Spleen (tissue), 11 donors: ENCODE measurements around the gene TEX28. TPM values are rescaled to one million over a fixed set of nuclear protein-coding genes. Genes with fewer than 3 reads are reported as not detected.

Experiments
- DNase-seq: peaks from one replicate; pipeline ENCODE4 v3.0.0-alpha.2; 2020
- H3K27ac ChIP-seq, 8 donors: fragments of 200-600 bp; sonication (generic) in 7 of 8; 1 replicate in 4 of 8; 2 replicates in 4 of 8; pipeline versions ENCODE4 v1.5.0 to v1.8.0; 2016 to 2021; ENCODE audit warnings: inconsistent platforms in 4 of 8, mild to moderate bottlenecking in 4 of 8, moderate library complexity in 1 of 8
- H3K27me3 ChIP-seq, 7 donors: fragments of 200-600 bp; sonication (generic) in 6 of 7; replicated peaks in 1 of 7; 1 replicate in 4 of 7; 2 replicates in 3 of 7; pipeline versions ENCODE4 v1.5.0 to v1.8.0; 2016 to 2021; ENCODE audit warnings: inconsistent platforms in 3 of 7, mild to moderate bottlenecking in 1 of 7
- H3K36me3 ChIP-seq, 6 donors: fragments of 200-600 bp; sonication (generic) in 5 of 6; 1 replicate in 4 of 6; 2 replicates in 2 of 6; pipeline versions ENCODE4 v1.5.0 to v1.8.0; 2016 to 2021; ENCODE audit warnings: inconsistent platforms in 2 of 6
- H3K4me1 ChIP-seq, 6 donors: fragments of 200-600 bp; sonication (generic) in 5 of 6; 1 replicate in 3 of 6; 2 replicates in 3 of 6; pipeline versions ENCODE4 v1.5.0 to v1.8.0; 2016 to 2021; ENCODE audit warnings: inconsistent platforms in 3 of 6
- H3K4me3 ChIP-seq, 8 donors: fragments of 200-600 bp; sonication (generic) in 7 of 8; 1 replicate in 4 of 8; 2 replicates in 4 of 8; pipeline versions ENCODE4 v1.5.0 to v1.8.0; 2016 to 2021; ENCODE audit warnings: inconsistent platforms in 4 of 8, mild to moderate bottlenecking in 4 of 8, moderate library complexity in 2 of 8
- H3K9me3 ChIP-seq, 8 donors: fragments of 200-600 bp; sonication (generic) in 7 of 8; 1 replicate in 4 of 8; 2 replicates in 4 of 8; pipeline versions ENCODE4 v1.5.0 to v1.8.0; 2016 to 2021; ENCODE audit warnings: inconsistent platforms in 4 of 8
- CTCF ChIP-seq, 11 experiments: fragments of 200-600 bp in 7 of 11; fragments of 450-650 bp in 4 of 11; sonication (generic) in 4 of 11; IDR thresholded peaks in 8 of 11; conservative IDR thresholded peaks in 3 of 11; 1 replicate in 7 of 11; 2 replicates in 4 of 11; pipeline versions ENCODE4 v1.4.0 to v1.8.0; 2016 to 2021; ENCODE audit warnings: antibody characterized with exemption in 11 of 11, inconsistent platforms in 4 of 11, mild to moderate bottlenecking in 1 of 11
- POLR2A ChIP-seq, 3 donors: fragments of 450-650 bp; IDR thresholded peaks; one replicate each; pipeline ENCODE4 v1.5.1; 2017; ENCODE audit warnings: antibody characterized with exemption in 3 of 3, mild to moderate bottlenecking in 1 of 3
- POLR2AphosphoS5 ChIP-seq, 3 donors: sonication (generic); formaldehyde crosslinking; IDR thresholded peaks; one replicate each; pipeline ENCODE4 v1.5.1; 2017; ENCODE audit warnings: antibody characterized with exemption in 3 of 3
- WGBS, 5 donors: extraction: QIAGEN DNeasy Blood & Tissue Kit in 3 of 5; methylation state at CpG; one replicate each; pipeline versions ENCODE4 v1.1.5 to v1.1.7; 2013 to 2018; 5-methylcytosine and 5-hydroxymethylcytosine counted together
- intact Hi-C: fragments of 100-400 bp; cut with DNase I; formaldehyde crosslinking; loops from one replicate; pipeline ENCODE4 v1.15.0; 2023; ENCODE audit warnings: low total_unique reads
- polyA plus RNA-seq, 3 donors: library from polyadenylated mRNA; stranded (reverse); fragments of 200-250 nt; gene quantifications; one replicate each; pipeline ENCODE4 v1.2.1, GENCODE V29; 2013
- total RNA-seq, 7 donors: library from RNA; depleted of rRNA in 3 of 7; stranded (reverse); fragments of >200 nt in 3 of 7; fragmentation: NEBNext Ultra II Directional in 4 of 7; extraction: Animal tissue kit (Norgen Biotek cat#: 25700) in 4 of 7; gene quantifications; one replicate each; pipeline versions ENCODE4 v1.1.0 to v1.2.1, GENCODE V29; 2016 to 2021
- donor health status: healthy with polysubstance abuse.
- donor health status: DM: no; HTN: no; CAD: no; lungs with moderate emphysema.
- donor health status: DM: no; HTN: no; CAD: no.
- donor health status: Bipolar disorder and iron deficiency.
- donor health status: healthy.
- donor health status: DM: no; HTN: no; CAD: no.
- donor health status: DM: yes; HTN: yes; CAD: no.

Gene TEX28
- total and polyA plus RNA-seq, 10 donors, result not detected

- H3K36me3 ChIP-seq, result no peaks in the 10 kb centered on the region
- 76 to 88% (median 79%) methylated on average over 7 to 10 of the region's 10 CpGs for WGBS, 5 donors
- TF ChIP-seq POLR2AphosphoS5 (IDR thresholded peaks at IDR 0.05) (no peak), CTCF (IDR thresholded peaks at IDR 0.05 in 8 of 11, conservative IDR thresholded peaks at IDR 0.05 in 3 of 11) (no peak), POLR2A (IDR thresholded peaks at IDR 0.05) (no peak)
- no peaks in the 10 kb centered on the region for H3K9me3 ChIP-seq
- H3K4me1 ChIP-seq, result peaks cover 3 to 28% (median 18%) of the 10 kb centered on the region in 6 donors
- H3K27me3 ChIP-seq, result peaks cover 0 to 11% (median 0%) of the 10 kb centered on the region in 7 donors
- H3K4me3 ChIP-seq, result no peak overlapping the region
- H3K27ac ChIP-seq, result no peak overlapping the region
- peak; percentile 27 for DNase-seq
- intact Hi-C loops, result no loop called here
Measured at GRCh38 chrX:154322890-154323289, 28.0 kb upstream of the TEX28 start.

GRCh38 chrX:154321594-154321993 is 26.7 kb upstream of the TEX28 start:
- Histone ChIP-seq H3K27me3 (peaks cover 0 to 15% (median 0%) of the 10 kb centered on the region in 7 donors), H3K27ac (no peak overlapping the region), H3K4me1 (peaks cover 0 to 22% (median 6%) of the 10 kb centered on the region in 6 donors), H3K9me3 (no peaks in the 10 kb centered on the region), H3K36me3 (no peaks in the 10 kb centered on the region), H3K4me3 (no peak overlapping the region)
- WGBS, 5 donors, result 61 to 78% (median 77%) methylated on average over 4 to 10 of the region's 10 CpGs
- intact Hi-C loops, result no loop called here
- peak; percentile 62 for DNase-seq
- no peak for TF ChIP-seq POLR2AphosphoS5 (IDR thresholded peaks at IDR 0.05)
- no peak for TF ChIP-seq CTCF (IDR thresholded peaks at IDR 0.05 in 8 of 11, conservative IDR thresholded peaks at IDR 0.05 in 3 of 11)
- TF ChIP-seq POLR2A (IDR thresholded peaks at IDR 0.05), result no peak

GRCh38 chrX:154321152-154321551 is 26.2 kb upstream of the TEX28 start:
- Histone ChIP-seq H3K36me3 (no peaks in the 10 kb centered on the region), H3K27me3 (peaks cover 0 to 15% (median 0%) of the 10 kb centered on the region in 7 donors), H3K27ac (no peak overlapping the region), H3K4me1 (peaks cover 0 to 18% (median 2%) of the 10 kb centered on the region in 6 donors), H3K4me3 (no peak overlapping the region), H3K9me3 (no peaks in the 10 kb centered on the region)
- no peak for TF ChIP-seq CTCF (IDR thresholded peaks at IDR 0.05 in 8 of 11, conservative IDR thresholded peaks at IDR 0.05 in 3 of 11)
- no peak for TF ChIP-seq POLR2AphosphoS5 (IDR thresholded peaks at IDR 0.05)
- TF ChIP-seq POLR2A (IDR thresholded peaks at IDR 0.05), result no peak
- WGBS, 5 donors, result 59 to 73% (median 69%) methylated on average over 7 of the region's 7 CpGs
- peak; percentile 58 for DNase-seq
- intact Hi-C loops, result no loop called here

- H3K4me3 ChIP-seq, result no peak overlapping the region
- DNase-seq, result peak; percentile 58
- H3K27me3 ChIP-seq, result peaks cover 0 to 15% (median 0%) of the 10 kb centered on the region in 7 donors
- intact Hi-C loops, result no loop called here
- 82 to 96% (median 90%) methylated on average over 8 to 11 of the region's 11 CpGs for WGBS, 5 donors
- H3K36me3 ChIP-seq, result no peaks in the 10 kb centered on the region
- TF ChIP-seq CTCF (IDR thresholded peaks at IDR 0.05 in 8 of 11, conservative IDR thresholded peaks at IDR 0.05 in 3 of 11) (no peak), POLR2A (IDR thresholded peaks at IDR 0.05) (no peak)
- H3K27ac ChIP-seq, result no peak overlapping the region
- H3K4me1 ChIP-seq, result peaks cover 0 to 16% (median 0%) of the 10 kb centered on the region in 6 donors
- H3K9me3 ChIP-seq, result no peaks in the 10 kb centered on the region
Measured at GRCh38 chrX:154320406-154320805, 25.5 kb upstream of the TEX28 start.
